ENCODE data around the gene SUSD1. TPM values are rescaled to one million over a fixed set of nuclear protein-coding genes. Genes with fewer than 3 reads are reported as not detected.

Gene SUSD1
- total and polyA plus RNA-seq, 3 experiments from 2014 or later, result 5.0 to 18.1 (median 5.3) TPM

- Histone ChIP-seq H3K4me1 (ENCODE audit: insufficient read depth, low read length) (peaks cover 50% of the 10 kb centered on the region), H3K36me3 (ENCODE audit: insufficient read depth, low read length) (no peaks in the 10 kb centered on the region), H3K27me3 (ENCODE audit: insufficient read depth, low read length, poor library complexity, severe bottlenecking) (no peaks in the 10 kb centered on the region), H3K4me3 (ENCODE audit: low read length) (no peak overlapping the region), H3K9me3 (ENCODE audit: low read length) (no peaks in the 10 kb centered on the region), H3K27ac (ENCODE audit: low read depth, low read length) (peak overlapping the region; percentile 35)
- Mint-ChIP-seq H3K4me3 (peak overlapping the region in 1 of 7 donors; percentile 79), H3K27ac (peak overlapping the region in 1 of 8 donors; percentile 16), H3K36me3 (peaks cover 4 to 8% (median 5%) of the 10 kb centered on the region in 3 donors), H3K27me3 (peaks cover 0 to 2% of the 10 kb centered on the region in 2 donors), H3K9me3 (no peaks in the 10 kb centered on the region), H3K4me1 (peaks cover 66 to 92% (median 87%) of the 10 kb centered on the region in 3 donors)
- DNase-seq, result no peak
- CTCF ChIA-PET, result no interaction called here
- POLR2A ChIA-PET, result no interaction called here
These were observed 4.1 kb downstream of the SUSD1 start for GRCh38 chr9:112170968-112171367.

- POLR2A ChIA-PET, result interaction anchor here (0.7 kb wide), 1 partner anchor 54 kb away, joined by 3 read pairs; no protein-coding TSS in a partner anchor
- Histone ChIP-seq H3K9me3 (ENCODE audit: low read length) (no peaks in the 10 kb centered on the region), H3K4me1 (ENCODE audit: insufficient read depth, low read length) (peaks cover 43% of the 10 kb centered on the region), H3K4me3 (ENCODE audit: low read length) (no peak overlapping the region), H3K27me3 (ENCODE audit: insufficient read depth, low read length, poor library complexity, severe bottlenecking) (no peaks in the 10 kb centered on the region), H3K27ac (ENCODE audit: low read depth, low read length) (no peak overlapping the region), H3K36me3 (ENCODE audit: insufficient read depth, low read length) (no peaks in the 10 kb centered on the region)
- Mint-ChIP-seq H3K9me3 (no peaks in the 10 kb centered on the region), H3K4me1 (peaks cover 61 to 90% (median 86%) of the 10 kb centered on the region in 3 donors), H3K36me3 (peaks cover 4 to 8% (median 5%) of the 10 kb centered on the region in 3 donors), H3K27me3 (peaks cover 0 to 2% of the 10 kb centered on the region in 2 donors), H3K27ac (peak overlapping the region in 3 of 8 donors; percentile 6 to 52 (median 29)), H3K4me3 (peak overlapping the region in 4 of 7 donors; percentile 24 to 65 (median 30))
- DNase-seq, result no peak
- CTCF ChIA-PET, result no interaction called here
These were observed 4.9 kb downstream of the SUSD1 start for GRCh38 chr9:112170235-112170634.

GRCh38 chr9:112169368-112169767 is 5.7 kb downstream of the SUSD1 start:
- Histone ChIP-seq H3K4me3 (ENCODE audit: low read length) (no peak overlapping the region), H3K27ac (ENCODE audit: low read depth, low read length) (no peak overlapping the region), H3K36me3 (ENCODE audit: insufficient read depth, low read length) (no peaks in the 10 kb centered on the region), H3K4me1 (ENCODE audit: insufficient read depth, low read length) (peaks cover 41% of the 10 kb centered on the region), H3K27me3 (ENCODE audit: insufficient read depth, low read length, poor library complexity, severe bottlenecking) (no peaks in the 10 kb centered on the region), H3K9me3 (ENCODE audit: low read length) (no peaks in the 10 kb centered on the region)
- Mint-ChIP-seq H3K9me3 (no peaks in the 10 kb centered on the region), H3K27me3 (peaks cover 0 to 2% of the 10 kb centered on the region in 2 donors), H3K36me3 (peaks cover 2 to 8% (median 5%) of the 10 kb centered on the region in 3 donors), H3K27ac (no peak overlapping the region), H3K4me3 (peak overlapping the region in 1 of 7 donors; percentile 7), H3K4me1 (peaks cover 59 to 86% (median 82%) of the 10 kb centered on the region in 3 donors)
- no peak for DNase-seq
- ChIA-PET POLR2A (interaction anchor here (0.7 kb wide), 1 partner anchor 55 kb away, joined by 3 read pairs; no protein-coding TSS in a partner anchor), CTCF (no interaction called here)

GRCh38 chr9:112168197-112168596 is 6.9 kb downstream of the SUSD1 start:
- H3K9me3 ChIP-seq (ENCODE audit: low read length), result no peaks in the 10 kb centered on the region
- peak overlapping the region in 2 of 8 donors; percentile 24 to 33 for H3K27ac Mint-ChIP-seq
- H3K36me3 Mint-ChIP-seq, result peaks cover 1 to 7% (median 5%) of the 10 kb centered on the region in 3 donors
- H3K4me1 ChIP-seq (ENCODE audit: insufficient read depth, low read length), result peaks cover 29% of the 10 kb centered on the region
- H3K4me3 ChIP-seq (ENCODE audit: low read length), result no peak overlapping the region
- DNase-seq, result no peak
- ChIA-PET CTCF (no interaction called here), POLR2A (no interaction called here)
- peaks cover 47 to 74% (median 70%) of the 10 kb centered on the region in 3 donors for H3K4me1 Mint-ChIP-seq
- H3K27me3 ChIP-seq (ENCODE audit: insufficient read depth, low read length, poor library complexity, severe bottlenecking), result no peaks in the 10 kb centered on the region
- peaks cover 0 to 2% of the 10 kb centered on the region in 2 donors for H3K27me3 Mint-ChIP-seq
- no peaks in the 10 kb centered on the region for H3K9me3 Mint-ChIP-seq
- H3K4me3 Mint-ChIP-seq, result no peak overlapping the region
- H3K36me3 ChIP-seq (ENCODE audit: insufficient read depth, low read length), result no peaks in the 10 kb centered on the region
- H3K27ac ChIP-seq (ENCODE audit: low read depth, low read length), result no peak overlapping the region

- H3K9me3 ChIP-seq (ENCODE audit: low read length), result no peaks in the 10 kb centered on the region
- no peak overlapping the region for H3K27ac ChIP-seq (ENCODE audit: low read depth, low read length)
- no peak overlapping the region for H3K4me3 Mint-ChIP-seq
- H3K36me3 Mint-ChIP-seq, result peaks cover 0 to 5% (median 0%) of the 10 kb centered on the region in 3 donors
- no peak for DNase-seq
- no peaks in the 10 kb centered on the region for H3K27me3 ChIP-seq (ENCODE audit: insufficient read depth, low read length, poor library complexity, severe bottlenecking)
- H3K27me3 Mint-ChIP-seq, result no peaks in the 10 kb centered on the region
- no peak overlapping the region for H3K4me3 ChIP-seq (ENCODE audit: low read length)
- H3K9me3 Mint-ChIP-seq, result no peaks in the 10 kb centered on the region
- peaks cover 17% of the 10 kb centered on the region for H3K4me1 ChIP-seq (ENCODE audit: insufficient read depth, low read length)
- ChIA-PET POLR2A (no interaction called here), CTCF (no interaction called here)
- no peaks in the 10 kb centered on the region for H3K36me3 ChIP-seq (ENCODE audit: insufficient read depth, low read length)
- peak overlapping the region in 1 of 8 donors; percentile 9 for H3K27ac Mint-ChIP-seq
- H3K4me1 Mint-ChIP-seq, result peaks cover 33 to 61% (median 53%) of the 10 kb centered on the region in 3 donors
These were observed 8.6 kb downstream of the SUSD1 start for GRCh38 chr9:112166176-112167140.

- no peak overlapping the region for H3K27ac ChIP-seq (ENCODE audit: low read depth, low read length)
- no peak overlapping the region for H3K27ac Mint-ChIP-seq
- no peaks in the 10 kb centered on the region for H3K27me3 ChIP-seq (ENCODE audit: insufficient read depth, low read length, poor library complexity, severe bottlenecking)
- H3K27me3 Mint-ChIP-seq, result no peaks in the 10 kb centered on the region
- peaks cover 0 to 3% (median 2%) of the 10 kb centered on the region in 3 donors for H3K36me3 Mint-ChIP-seq
- H3K4me1 Mint-ChIP-seq, result peaks cover 13 to 31% (median 26%) of the 10 kb centered on the region in 3 donors
- H3K4me3 Mint-ChIP-seq, result no peak overlapping the region
- no peak for DNase-seq
- H3K4me1 ChIP-seq (ENCODE audit: insufficient read depth, low read length), result no peaks in the 10 kb centered on the region
- H3K4me3 ChIP-seq (ENCODE audit: low read length), result no peak overlapping the region
- CTCF ChIA-PET, result no interaction called here
- no peaks in the 10 kb centered on the region for H3K36me3 ChIP-seq (ENCODE audit: insufficient read depth, low read length)
- H3K9me3 Mint-ChIP-seq, result no peaks in the 10 kb centered on the region
- H3K9me3 ChIP-seq (ENCODE audit: low read length), result no peaks in the 10 kb centered on the region
- POLR2A ChIA-PET, result no interaction called here
These were observed 12.3 kb downstream of the SUSD1 start for GRCh38 chr9:112162621-112163413.

- no peaks in the 10 kb centered on the region for H3K9me3 Mint-ChIP-seq
- H3K4me1 Mint-ChIP-seq, result peaks cover 4 to 9% (median 4%) of the 10 kb centered on the region in 3 donors
- Histone ChIP-seq H3K4me3 (ENCODE audit: low read length) (no peak overlapping the region), H3K4me1 (ENCODE audit: insufficient read depth, low read length) (no peaks in the 10 kb centered on the region), H3K27ac (ENCODE audit: low read depth, low read length) (no peak overlapping the region), H3K9me3 (ENCODE audit: low read length) (no peaks in the 10 kb centered on the region), H3K27me3 (ENCODE audit: insufficient read depth, low read length, poor library complexity, severe bottlenecking) (no peaks in the 10 kb centered on the region), H3K36me3 (ENCODE audit: insufficient read depth, low read length) (no peaks in the 10 kb centered on the region)
- POLR2A ChIA-PET, result no interaction called here
- peak overlapping the region in 1 of 8 donors; percentile 29 for H3K27ac Mint-ChIP-seq
- CTCF ChIA-PET, result no interaction called here
- DNase-seq, result no peak
- H3K36me3 Mint-ChIP-seq, result peaks cover 0 to 14% (median 14%) of the 10 kb centered on the region in 3 donors
- no peaks in the 10 kb centered on the region for H3K27me3 Mint-ChIP-seq
- H3K4me3 Mint-ChIP-seq, result no peak overlapping the region
These were observed 15.3 kb downstream of the SUSD1 start for GRCh38 chr9:112159781-112160180.

Measured in CD8-positive, alpha-beta memory T cell (primary cell).